ENCODE results near the gene PODXL2.

DNA sequence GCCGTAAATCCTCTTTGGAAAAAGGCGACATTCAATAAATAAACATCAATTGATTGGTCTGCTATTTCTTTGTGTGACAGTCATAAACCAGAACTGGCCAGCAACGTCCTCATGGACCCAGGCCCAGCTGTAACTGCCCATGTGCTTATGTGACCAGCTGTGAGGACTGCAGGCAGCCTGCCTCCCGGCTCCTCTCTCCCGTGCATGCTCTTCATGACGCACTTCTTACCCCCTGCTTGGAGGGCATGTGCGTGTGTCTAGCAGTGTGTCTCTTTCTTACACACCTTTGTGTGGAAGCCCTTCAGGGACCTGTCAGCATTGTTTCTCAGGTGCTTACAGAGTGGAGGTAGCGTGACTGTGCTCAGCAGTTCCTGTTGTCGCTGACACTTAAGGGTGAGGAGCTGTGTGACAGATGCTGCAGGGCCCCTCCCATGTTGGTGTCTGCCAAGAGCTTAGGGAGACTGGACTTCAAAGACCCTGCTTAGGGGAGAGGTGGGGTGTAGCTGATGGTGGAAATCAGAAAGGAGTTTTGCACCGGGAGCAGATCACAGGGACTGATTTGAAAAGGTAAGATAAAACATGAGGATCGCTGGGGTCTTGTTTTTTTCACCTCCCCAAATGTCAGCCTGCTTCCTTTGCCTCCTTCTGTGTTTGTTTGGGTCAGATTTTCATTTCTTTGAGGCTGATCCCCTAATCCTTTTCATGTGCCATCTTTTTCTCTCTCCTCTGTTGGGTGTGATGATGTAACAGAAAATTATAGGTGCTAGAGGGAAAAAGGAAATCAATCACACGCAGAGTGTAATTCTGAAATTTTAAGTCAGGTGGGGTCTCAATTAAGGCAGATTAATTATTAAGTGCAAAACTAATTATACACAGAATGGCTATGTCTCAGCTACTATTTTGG lies 2.1 kb downstream of the PODXL2 start:
- TF ChIP-seq, protein P1, sequence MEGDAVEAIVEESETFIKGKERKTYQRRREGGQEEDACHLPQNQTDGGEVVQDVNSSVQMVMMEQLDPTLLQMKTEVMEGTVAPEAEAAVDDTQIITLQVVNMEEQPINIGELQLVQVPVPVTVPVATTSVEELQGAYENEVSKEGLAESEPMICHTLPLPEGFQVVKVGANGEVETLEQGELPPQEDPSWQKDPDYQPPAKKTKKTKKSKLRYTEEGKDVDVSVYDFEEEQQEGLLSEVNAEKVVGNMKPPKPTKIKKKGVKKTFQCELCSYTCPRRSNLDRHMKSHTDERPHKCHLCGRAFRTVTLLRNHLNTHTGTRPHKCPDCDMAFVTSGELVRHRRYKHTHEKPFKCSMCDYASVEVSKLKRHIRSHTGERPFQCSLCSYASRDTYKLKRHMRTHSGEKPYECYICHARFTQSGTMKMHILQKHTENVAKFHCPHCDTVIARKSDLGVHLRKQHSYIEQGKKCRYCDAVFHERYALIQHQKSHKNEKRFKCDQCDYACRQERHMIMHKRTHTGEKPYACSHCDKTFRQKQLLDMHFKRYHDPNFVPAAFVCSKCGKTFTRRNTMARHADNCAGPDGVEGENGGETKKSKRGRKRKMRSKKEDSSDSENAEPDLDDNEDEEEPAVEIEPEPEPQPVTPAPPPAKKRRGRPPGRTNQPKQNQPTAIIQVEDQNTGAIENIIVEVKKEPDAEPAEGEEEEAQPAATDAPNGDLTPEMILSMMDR (IDR thresholded peaks at IDR 0.05), result no peak
- TF ChIP-seq POLR2A (IDR thresholded peaks at IDR 0.05), result no peak
